GM10266 (cell line): Measurements from ENCODE around the gene ARGLU1.
A peak's percentile ranks its signal among the peaks of the same experiment; 100 is the strongest.

Experiments used
- DNase-seq: peaks from one replicate; pipeline ENCODE4 v3.0.0; 2012; ENCODE audit errors: extremely low spot score
- TF ChIP-seq, protein P1 (sequence below): IDR thresholded peaks from 2 replicates; pipeline ENCODE4 v1.5.1; 2012; ENCODE audit warnings: mild to moderate bottlenecking, low read depth; ENCODE audit not compliant: control insufficient read depth, insufficient read depth; ENCODE audit errors: missing control alignments

The ARGLU1 gene

DNA sequence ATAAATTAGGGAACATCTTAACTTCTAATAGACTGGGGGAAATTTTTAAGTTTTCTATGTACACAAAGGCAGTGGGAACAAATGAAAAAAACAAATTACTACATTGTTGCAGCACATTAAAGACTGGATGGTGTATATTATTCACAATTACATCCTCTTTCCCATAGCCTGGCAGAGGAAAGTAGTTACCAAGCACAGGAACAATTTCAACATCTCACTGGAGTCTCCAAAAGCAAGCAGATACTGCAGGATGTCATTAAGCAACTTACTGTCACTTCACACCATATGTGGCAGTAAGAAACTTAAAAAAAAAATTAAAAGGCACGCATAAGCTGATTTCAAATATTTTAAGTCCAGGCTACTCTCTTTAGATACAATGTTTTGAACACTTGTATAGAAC lies 26.1 kb downstream of the ARGLU1 start:
- TF ChIP-seq, protein P1, sequence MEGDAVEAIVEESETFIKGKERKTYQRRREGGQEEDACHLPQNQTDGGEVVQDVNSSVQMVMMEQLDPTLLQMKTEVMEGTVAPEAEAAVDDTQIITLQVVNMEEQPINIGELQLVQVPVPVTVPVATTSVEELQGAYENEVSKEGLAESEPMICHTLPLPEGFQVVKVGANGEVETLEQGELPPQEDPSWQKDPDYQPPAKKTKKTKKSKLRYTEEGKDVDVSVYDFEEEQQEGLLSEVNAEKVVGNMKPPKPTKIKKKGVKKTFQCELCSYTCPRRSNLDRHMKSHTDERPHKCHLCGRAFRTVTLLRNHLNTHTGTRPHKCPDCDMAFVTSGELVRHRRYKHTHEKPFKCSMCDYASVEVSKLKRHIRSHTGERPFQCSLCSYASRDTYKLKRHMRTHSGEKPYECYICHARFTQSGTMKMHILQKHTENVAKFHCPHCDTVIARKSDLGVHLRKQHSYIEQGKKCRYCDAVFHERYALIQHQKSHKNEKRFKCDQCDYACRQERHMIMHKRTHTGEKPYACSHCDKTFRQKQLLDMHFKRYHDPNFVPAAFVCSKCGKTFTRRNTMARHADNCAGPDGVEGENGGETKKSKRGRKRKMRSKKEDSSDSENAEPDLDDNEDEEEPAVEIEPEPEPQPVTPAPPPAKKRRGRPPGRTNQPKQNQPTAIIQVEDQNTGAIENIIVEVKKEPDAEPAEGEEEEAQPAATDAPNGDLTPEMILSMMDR: no peak
- DNase-seq: no peak

DNA sequence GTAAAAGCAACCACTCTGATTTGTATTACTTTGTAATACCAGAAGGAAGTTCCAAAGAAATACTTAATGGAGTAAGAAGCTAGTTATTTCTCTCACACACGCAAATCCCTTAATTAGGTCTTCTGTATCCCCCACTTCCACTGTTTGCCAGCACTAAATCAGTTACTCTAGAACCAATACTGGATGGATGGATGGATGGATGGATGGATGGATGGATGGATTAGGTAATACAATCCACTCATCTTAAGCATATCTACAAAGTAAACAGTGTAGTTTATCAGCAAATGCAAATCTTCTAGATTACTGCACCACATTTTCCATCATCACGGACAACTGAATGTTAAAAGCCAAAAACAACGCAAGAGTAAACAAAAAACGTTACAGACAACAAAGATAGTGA lies 27.3 kb downstream of the ARGLU1 start:
- TF ChIP-seq, protein P1: no peak
- no peak for DNase-seq

DNA sequence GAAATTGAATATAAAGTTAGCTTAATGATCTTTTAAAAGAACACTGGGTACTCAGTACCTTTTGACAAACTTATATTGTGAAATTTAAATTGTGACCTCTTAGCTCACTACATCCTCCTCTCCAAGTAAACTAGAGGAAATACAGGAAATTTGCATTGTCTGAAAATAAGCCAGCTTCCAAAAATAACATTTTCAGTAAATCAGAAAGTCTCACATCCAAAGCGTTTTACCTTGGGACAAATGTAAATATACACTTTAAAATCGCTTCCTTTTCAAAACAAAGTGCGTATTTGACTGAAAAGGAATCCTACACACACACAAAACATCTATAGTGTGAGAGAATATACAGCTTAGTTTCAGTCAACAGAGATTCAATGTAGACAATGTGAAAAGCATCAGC lies 30.4 kb downstream of the ARGLU1 start:
- DNase-seq: no peak
- TF ChIP-seq, protein P1: no peak

DNA sequence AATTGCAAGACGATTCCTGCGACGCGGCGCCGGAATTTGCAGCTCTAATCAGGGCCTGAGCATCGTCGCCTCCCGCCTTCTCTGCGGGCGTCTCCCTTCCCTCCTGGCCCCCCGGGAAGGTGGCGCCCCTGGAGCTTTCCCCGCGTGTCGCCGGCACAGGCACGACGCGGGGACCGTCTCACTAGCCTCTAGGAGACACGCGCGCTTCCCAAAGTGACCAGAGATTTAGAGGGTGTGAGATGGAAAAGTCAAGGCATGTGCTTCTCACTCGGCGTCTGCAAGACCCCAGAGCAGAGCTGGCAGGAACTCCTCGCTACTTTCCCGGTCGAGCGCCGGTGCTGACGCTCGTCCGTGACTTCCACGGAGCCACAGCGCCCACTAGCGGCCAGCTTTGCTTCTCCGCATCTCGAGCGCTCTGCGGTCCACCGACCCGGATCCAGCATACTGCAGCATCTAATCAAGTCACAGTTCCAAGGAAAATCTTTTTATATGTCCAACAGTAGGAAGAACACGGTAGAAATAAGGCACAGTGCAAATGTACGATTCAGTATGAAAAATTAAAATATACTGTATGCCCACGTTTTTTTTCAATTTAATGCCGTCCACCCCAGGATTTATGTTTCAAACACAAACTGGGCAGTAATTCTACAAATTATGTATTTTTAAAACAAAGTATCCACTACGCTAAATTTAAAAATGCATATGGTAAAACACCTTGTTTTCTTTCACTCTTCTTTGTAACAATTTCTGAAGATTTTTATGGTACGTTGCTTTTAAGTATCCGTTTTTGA lies 31.5 kb downstream of the ARGLU1 start:
- peak; percentile 82 for DNase-seq
- TF ChIP-seq, protein P1: peak; percentile 97

DNA sequence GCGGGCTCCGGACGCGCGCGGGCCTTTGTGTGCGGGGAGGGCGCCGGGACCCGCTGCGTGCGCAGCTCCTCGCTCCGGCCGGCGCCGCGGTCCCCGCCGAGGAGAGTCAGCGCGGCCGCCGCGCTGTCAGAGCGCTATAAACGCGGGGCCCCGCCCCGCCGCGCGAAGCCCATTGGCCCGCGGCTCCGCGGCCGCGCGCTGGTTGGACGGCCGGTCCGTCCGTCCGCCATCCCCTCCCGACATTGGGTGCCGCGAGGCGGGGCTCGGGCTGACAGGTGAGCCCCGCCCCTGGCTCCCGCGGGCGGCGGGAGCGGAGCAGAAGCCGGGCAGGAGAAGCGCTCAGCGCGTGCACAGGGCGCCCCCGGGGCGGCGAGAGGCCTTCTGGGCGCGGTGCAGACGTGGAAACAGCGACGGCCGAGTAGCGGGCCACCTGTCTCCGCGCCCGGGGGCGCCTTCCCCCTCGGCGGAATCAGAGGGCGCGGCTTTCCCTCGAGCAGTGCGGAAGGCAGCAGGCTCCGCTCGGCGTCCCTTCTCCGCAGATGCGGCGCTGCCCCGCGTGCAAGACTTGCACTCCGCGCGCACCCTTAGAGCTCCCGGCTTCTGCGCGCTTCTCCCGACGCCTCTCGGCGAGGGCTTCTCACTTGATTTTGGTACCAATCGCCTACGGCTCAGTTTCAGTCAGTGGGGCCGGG lies 32.2 kb downstream of the ARGLU1 start, which contains the start of gene EFNB2:
EFNB2 (minus strand) TSS at position 111 of the 692 bp plus-strand sequence. CDS start 698 bp downstream, outside the sequence.
- TF ChIP-seq, protein P1: peak; percentile 34

DNA sequence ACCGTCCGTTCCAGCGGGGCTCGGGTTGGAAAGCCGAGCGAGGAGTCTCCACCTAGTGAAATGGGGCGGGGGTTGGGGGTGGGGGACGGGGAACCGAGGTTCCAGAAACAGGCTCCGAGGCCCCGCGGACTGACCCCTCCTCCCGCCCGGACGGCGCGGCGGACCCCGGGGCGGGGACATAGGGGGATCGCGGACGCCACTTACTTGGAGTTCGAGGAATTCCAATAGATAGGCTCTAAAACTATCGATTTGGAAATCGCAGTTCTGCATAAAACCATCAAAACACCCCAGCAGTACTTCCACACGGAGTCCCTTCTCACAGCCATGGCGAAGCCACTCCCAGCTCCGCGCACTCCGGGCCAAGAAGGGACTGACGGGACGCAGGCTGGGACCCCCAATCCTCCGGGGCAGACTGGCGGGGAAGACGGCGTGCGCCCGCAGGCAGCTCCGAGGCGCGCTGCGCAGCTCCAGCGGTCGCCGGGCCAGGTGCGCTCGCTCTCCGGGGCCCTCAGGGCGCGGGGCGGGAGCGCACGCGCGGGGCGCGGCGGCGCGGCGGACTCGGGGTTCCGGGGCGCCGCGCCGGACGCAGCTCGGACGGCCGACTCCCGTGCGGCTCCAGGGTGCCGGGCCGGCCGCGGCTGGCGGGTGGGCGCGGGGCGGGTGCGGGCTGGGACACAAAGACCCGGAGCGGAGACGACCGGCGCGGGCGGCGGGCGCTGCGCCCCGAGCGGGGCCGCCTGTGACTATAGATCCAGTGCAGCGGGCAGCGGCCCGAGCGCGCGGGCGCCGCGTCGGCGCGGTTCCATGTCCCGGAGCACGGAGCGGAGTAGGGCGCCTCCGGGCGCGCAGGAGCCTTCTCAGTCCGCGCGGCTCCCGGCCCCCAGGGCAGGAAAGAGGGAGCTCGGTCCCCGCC lies 33.0 kb downstream of the ARGLU1 start:
- TF ChIP-seq, protein P1: no peak
- DNase-seq: peak; percentile 57

More for the DNA sequence above, 32.2 kb downstream of the ARGLU1 start, which contains the start of gene EFNB2:
- DNase-seq: peak; percentile 99
